Measurements from ENCODE around the gene DAGLB.

DNA sequence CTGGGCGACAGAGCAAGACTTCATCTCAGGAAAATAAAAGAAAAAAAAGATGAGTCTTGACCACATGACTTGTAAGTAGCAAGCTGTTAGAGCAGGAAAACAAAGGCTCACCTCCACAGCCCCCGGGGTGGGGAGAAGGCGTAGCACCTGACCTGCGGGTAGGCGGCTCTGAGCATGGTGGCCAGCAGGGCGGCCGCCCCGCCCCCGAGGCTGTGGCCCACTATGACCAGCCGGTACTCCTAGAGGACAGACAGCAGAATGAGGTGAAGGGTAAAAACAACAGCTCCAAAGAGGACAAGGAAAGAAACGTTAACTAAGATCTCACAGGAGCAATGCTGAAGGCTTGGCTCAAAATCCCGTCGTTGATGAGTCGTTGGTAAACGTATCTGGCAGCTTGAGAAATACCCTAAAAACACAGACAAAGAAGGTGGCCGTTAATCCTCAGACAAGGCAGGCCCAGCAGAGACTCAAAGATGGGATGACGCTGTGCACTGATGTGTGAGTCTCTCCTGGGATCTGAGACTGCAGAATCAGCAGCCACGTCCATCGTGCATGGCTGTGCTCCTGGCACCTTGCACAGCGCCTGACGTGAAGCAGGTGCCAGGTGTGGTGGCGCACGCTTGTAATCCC is 31.1 kb downstream of the DAGLB start:
- TF ChIP-seq POLR2AphosphoS5 (IDR thresholded peaks at IDR 0.05; ENCODE audit: borderline replicate concordance, low read depth, low read length) = no peak
- TF ChIP-seq EZH2 (IDR thresholded peaks at IDR 0.05) = no peak

All from SK-N-MC (cell line).